GM12865 (cell line): ENCODE data around the gene GOLGA6L9.
"Not testable (repeated sequence)": the region's sequence is repeated elsewhere in the genome, so short reads cannot be mapped to it uniquely, and the experiment has no call there.

Experiments
- DNase-seq: peaks from one replicate; pipeline ENCODE4 v3.0.0; 2010; ENCODE audit warnings: low read depth
- H3K4me3 ChIP-seq: 2 replicates; pipeline ENCODE4 v1.5.1; 2011; ENCODE audit warnings: mild to moderate bottlenecking, low read depth, low read length, control low read depth

Gene GOLGA6L9

DNA sequence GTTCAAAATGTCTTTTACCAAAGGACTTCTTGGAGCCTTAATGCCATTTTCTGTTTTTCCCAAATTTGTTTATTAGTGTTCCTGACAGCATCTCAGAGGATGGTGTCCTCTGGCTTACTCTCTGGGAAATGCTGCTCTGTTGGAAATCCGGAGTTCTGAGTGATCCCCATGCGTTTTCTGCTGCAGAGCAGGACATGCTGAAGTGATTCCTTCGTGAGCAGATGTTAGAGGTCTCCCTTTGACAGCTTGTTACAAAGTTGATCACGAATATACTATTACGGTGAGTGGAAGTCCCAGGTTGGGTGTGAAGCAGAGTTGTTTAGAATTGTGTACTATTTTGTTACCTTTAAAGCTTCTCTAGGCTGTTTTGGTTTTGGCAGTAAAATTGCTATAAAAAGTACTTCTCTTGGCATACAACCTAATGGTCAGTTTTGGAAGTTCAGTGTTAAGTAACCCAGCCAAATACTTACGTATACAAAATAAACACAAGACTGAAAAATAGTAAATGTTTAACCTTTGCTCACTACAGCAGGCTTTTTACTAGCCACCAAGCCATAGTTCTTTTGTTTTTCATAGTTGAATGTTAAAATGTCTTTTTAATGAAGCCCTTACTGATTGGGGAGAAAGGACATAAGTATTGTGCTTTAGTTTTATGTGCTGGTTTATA, 15.0 kb upstream of the GOLGA6L9 start:
- H3K4me3 ChIP-seq, DNase-seq: not testable (repeated sequence)

GRCh38 chr15:82420516-82420915, 9.1 kb upstream of the GOLGA6L9 start:
- DNase-seq, H3K4me3 ChIP-seq: not testable (repeated sequence)

- not testable (repeated sequence) for DNase-seq, H3K4me3 ChIP-seq
These were observed 8.7 kb upstream of the GOLGA6L9 start for GRCh38 chr15:82420966-82421365.

- DNase-seq, H3K4me3 ChIP-seq: not testable (repeated sequence)
These were observed 2.5 kb upstream of the GOLGA6L9 start for GRCh38 chr15:82427117-82427516.

DNA sequence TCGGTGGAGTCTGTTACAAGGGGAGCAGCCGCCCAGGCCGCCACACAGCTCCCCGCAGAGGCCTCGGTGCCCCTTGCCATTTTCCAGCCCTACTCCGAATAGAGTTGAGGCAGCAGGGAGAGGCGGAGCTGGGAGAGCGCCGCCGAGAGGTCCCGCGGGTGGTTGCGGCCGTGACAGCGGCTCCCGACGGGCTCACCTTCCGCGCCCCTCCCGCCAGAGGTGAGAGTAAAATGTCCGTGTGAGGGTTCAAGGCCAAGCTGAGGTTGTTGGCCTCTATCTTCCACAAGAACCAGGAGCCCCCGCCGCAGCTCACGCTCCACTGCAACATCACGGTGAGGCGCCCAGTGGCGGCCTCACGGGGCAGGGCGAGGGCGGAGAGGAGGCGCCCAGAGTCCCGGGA, 15.8 kb downstream of the GOLGA6L9 start:
- H3K4me3 ChIP-seq, DNase-seq: not testable (repeated sequence)

DNA sequence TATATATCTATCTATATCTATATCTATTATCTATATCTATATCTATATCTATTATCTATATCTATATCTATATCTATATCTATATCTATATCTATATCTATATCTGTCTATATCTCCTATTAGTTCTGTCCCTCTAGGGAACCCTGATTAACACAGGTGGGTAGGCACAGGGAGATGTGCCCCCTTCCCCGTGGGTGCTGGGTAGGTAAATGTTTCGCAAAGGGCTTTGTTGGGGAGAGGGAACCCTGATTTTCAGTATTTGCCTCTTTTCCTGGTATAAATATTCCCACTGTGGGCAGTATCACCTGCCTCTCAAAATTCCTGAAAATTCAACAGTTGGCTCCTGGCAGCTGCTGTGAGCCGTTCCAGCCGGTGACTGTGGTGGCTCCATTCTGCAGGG, 27.7 kb downstream of the GOLGA6L9 start:
- not testable (repeated sequence) for H3K4me3 ChIP-seq, DNase-seq

- H3K4me3 ChIP-seq, DNase-seq: not testable (repeated sequence)
These were observed 36.0 kb downstream of the GOLGA6L9 start for GRCh38 chr15:82465629-82466028.

DNA sequence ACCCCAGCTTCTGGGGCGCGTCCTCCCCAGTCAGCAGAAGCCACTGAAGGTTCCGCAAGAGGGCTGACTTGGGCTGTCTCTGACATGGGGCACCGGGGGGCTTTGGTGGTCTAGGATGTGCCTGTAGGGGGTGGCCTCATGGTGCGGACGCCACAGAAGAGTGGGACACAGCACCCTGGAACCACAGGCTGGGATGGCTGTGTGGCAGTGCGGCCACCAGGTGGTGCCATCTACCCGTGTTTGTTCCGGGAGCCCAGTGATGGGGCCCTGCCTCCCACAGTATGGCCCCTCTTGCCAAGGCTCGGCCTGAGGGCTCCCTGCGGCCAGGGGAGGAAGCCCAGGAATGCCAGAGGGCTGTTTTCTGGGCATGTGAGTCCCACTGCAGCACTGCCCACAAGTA, 38.6 kb downstream of the GOLGA6L9 start:
- H3K4me3 ChIP-seq, DNase-seq: not testable (repeated sequence)

- H3K4me3 ChIP-seq, DNase-seq: not testable (repeated sequence)
These were observed 39.8 kb downstream of the GOLGA6L9 start for GRCh38 chr15:82469381-82469780.

GRCh38 chr15:82472269-82472982, 42.8 kb downstream of the GOLGA6L9 start:
- H3K4me3 ChIP-seq, result not testable (repeated sequence)
- peak; percentile 4 for DNase-seq

DNA sequence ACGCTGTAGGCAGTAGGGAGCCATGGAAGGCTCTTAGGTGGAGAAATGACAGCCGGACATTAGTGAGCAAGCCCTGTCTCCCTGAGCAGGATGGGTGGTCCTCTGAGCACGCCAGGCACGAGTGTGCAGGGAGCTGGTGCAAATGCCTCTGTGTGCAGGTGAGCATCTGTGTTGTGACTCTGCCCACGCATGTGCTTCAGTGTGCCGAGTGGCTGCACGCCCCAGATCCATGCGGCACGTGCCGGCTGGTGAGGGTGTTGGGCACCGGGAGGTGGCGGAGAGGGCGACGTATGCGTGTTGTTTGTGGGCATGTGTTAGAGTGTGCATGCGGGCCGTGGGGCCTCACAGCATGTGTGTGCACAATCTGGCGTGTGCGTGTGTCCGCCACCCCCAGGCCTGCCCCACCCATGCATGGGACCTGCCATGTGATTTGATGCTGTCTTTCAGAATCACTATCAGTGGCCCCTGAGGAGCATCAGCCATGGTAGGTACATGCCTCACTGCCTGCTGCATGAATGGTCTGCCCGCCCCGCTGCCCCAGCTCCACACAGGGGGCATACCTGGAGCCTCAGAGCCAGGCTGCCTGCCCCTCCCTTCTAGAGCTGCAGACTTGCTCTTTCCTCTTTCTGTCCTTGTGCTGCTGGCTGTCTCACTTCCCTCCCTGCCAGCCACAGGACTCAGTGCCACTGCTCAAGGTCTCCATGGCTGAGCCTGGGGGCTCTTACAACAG, 45.1 kb downstream of the GOLGA6L9 start:
- not testable (repeated sequence) for DNase-seq, H3K4me3 ChIP-seq

DNA sequence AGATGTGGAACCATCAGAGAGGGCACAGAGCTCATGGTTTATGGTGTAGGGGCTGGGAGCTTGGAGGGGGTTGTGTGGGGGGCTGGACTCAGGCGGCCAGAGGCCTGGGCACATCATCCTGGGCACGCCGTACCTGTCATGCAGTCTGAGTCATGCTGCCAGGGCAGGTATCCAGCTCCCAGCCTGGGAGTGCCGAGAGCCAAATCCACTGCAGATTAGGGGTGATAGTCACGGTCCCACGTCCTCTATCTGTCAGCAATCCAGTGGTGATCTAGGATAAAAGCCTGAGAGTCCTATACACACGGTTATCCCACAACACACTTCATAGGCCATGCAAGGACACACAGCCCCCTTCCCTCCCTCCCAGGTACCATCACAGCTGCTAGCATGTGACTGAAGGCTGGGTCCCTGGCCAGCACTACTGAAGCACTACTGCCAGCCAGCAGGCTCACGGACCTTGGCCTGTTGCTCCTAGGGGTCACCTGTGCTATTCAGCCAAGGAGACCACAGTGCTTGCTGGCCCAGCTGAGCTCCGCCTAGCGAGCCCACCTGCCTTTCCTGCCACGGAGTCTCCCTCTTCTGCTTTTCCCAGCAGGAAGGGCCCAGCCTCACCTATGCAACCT, 45.8 kb downstream of the GOLGA6L9 start:
- DNase-seq, H3K4me3 ChIP-seq: not testable (repeated sequence)

- not testable (repeated sequence) for DNase-seq, H3K4me3 ChIP-seq
These were observed 47.2 kb downstream of the GOLGA6L9 start for GRCh38 chr15:82476697-82477342.

GRCh38 chr15:82477343-82478057, 47.9 kb downstream of the GOLGA6L9 start:
- not testable (repeated sequence) for DNase-seq, H3K4me3 ChIP-seq
